Esophagus muscularis mucosa (tissue), 3 donors: ENCODE data around the gene EYA4.

Experiments
- EP300 ChIP-seq: sonication (generic); formaldehyde crosslinking; IDR thresholded peaks from one replicate; pipeline ENCODE4 v1.6.1; 2017; ENCODE audit warnings: antibody characterized with exemption
- POLR2AphosphoS5 ChIP-seq, 2 donors: sonication (generic); formaldehyde crosslinking; IDR thresholded peaks; one replicate each; pipeline ENCODE4 v1.6.1; 2017; ENCODE audit warnings: antibody characterized with exemption in 2 of 2

- no peak for TF ChIP-seq EP300
- TF ChIP-seq POLR2AphosphoS5 (IDR thresholded peaks at IDR 0.05): no peak
These were observed 215.3 kb downstream of the EYA4 start for GRCh38 chr6:133456439-133456838.
